Sigmoid colon (tissue), 7 donors: ENCODE data around the gene ARHGAP30. TPM values are rescaled to one million over a fixed set of nuclear protein-coding genes. Genes with fewer than 3 reads are reported as not detected.

ENCODE experiments used
- DNase-seq: peaks from one replicate; pipeline ENCODE4 v3.0.0-alpha.2; 2019
- H3K27ac ChIP-seq, 4 donors: fragments of 200-600 bp; sonication (generic); one replicate each; pipeline ENCODE4 v1.5.1; 2016 to 2019; ENCODE audit warnings: mild to moderate bottlenecking in 1 of 4
- H3K27me3 ChIP-seq, 3 donors: fragments of 200-600 bp; sonication (generic); one replicate each; pipeline ENCODE4 v1.5.1; 2019; ENCODE audit warnings: mild to moderate bottlenecking in 1 of 3
- H3K36me3 ChIP-seq, 4 donors: fragments of 200-600 bp; sonication (generic); one replicate each; pipeline ENCODE4 v1.5.1; 2016 to 2019
- H3K4me1 ChIP-seq, 4 donors: fragments of 200-600 bp; sonication (generic); one replicate each; pipeline ENCODE4 v1.5.1; 2017 to 2019
- H3K4me3 ChIP-seq, 4 donors: fragments of 200-600 bp; sonication (generic); one replicate each; pipeline ENCODE4 v1.5.1; 2017 to 2019; ENCODE audit warnings: mild to moderate bottlenecking in 2 of 4, moderate library complexity in 1 of 4
- H3K9me3 ChIP-seq, 4 donors: fragments of 200-600 bp in 3 of 4; sonication (generic) in 3 of 4; one replicate each; pipeline versions ENCODE4 v1.5.1 to v1.6.1; 2013 to 2019
- EP300 ChIP-seq, 4 donors: sonication (generic); formaldehyde crosslinking; IDR thresholded peaks; one replicate each; pipeline ENCODE4 v1.6.1; 2017; ENCODE audit warnings: antibody characterized with exemption in 4 of 4
- POLR2A ChIP-seq, 2 donors: fragments of 450-650 bp; IDR thresholded peaks; one replicate each; pipeline ENCODE4 v1.6.1; 2016; ENCODE audit warnings: antibody characterized with exemption in 2 of 2, mild to moderate bottlenecking in 2 of 2, moderate library complexity in 2 of 2
- POLR2AphosphoS5 ChIP-seq, 4 donors: sonication (generic); formaldehyde crosslinking; IDR thresholded peaks; one replicate each; pipeline ENCODE4 v1.6.1; 2017; ENCODE audit warnings: antibody characterized with exemption in 4 of 4
- WGBS, 2 donors: extraction: QIAGEN DNeasy Blood & Tissue Kit; methylation state at CpG; one replicate each; pipeline ENCODE4 v1.1.7; 2013; 5-methylcytosine and 5-hydroxymethylcytosine counted together
- intact Hi-C: fragments of 100-400 bp; cut with DNase I; formaldehyde crosslinking; loops from one replicate; pipeline ENCODE4 v1.15.1; 2023
- polyA plus RNA-seq, 3 donors: library from polyadenylated mRNA; stranded (reverse); fragments of 200-250 nt; gene quantifications; one replicate each; pipeline ENCODE4 v1.2.3, GENCODE V29; 2013
- total RNA-seq, 4 donors: library from RNA; depleted of rRNA; stranded (reverse); fragments of >200 nt; gene quantifications; one replicate each; pipeline ENCODE4 v1.1.0, GENCODE V29; 2016
- TF ChIP-seq, protein P1 (sequence below), 4 experiments: fragments of 450-650 bp in 3 of 4; fragments of 200-600 bp in 1 of 4; IDR thresholded peaks; one replicate each; pipeline ENCODE4 v1.5.1; 2016 to 2019; ENCODE audit warnings: antibody characterized with exemption in 4 of 4, mild to moderate bottlenecking in 3 of 4, moderate library complexity in 2 of 4
- donor health status: healthy with polysubstance abuse.
- donor health status: Bipolar disorder and iron deficiency.
- donor health status: healthy.

Gene ARHGAP30
- total and polyA plus RNA-seq, 7 donors: 4.4 to 37.8 (median 6.1) TPM

DNA sequence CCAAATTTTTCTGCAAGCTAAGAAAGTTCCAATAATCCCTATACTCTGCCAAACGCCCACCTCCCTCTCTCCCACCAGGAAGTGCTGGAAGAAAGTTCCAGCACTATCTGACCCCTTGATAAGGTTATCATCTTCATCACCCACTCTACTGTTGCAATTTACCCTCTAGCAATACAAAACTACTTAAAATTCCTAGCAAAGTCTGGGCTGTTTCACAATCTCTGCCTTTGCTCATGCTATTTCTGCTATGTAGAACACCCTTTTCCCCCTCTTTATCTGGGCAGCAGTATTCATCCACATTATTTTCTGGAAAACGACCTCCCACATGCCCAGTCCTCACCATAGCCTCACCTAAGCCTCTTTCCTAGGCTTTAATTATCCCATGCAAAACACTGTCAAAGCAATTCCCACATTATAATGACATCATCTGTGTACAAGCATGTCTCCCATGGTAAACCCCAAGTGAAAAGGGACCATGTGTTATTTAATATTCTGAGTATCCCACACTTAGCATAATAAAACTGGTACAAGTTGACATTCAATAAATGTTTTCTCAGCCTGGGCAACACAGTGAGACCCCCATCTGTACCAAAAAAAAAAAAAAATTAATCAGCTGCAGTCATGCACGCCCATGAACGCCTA is 60.7 kb downstream of the ARHGAP30 start:
- Histone ChIP-seq H3K4me1 (no peaks in the 10 kb centered on the region), H3K9me3 (no peaks in the 10 kb centered on the region), H3K36me3 (no peaks in the 10 kb centered on the region), H3K4me3 (no peak overlapping the region), H3K27ac (no peak overlapping the region), H3K27me3 (no peaks in the 10 kb centered on the region)
- WGBS, 2 donors: 77 to 79% methylated on average over 4 of the region's 4 CpGs
- DNase-seq: no peak
- intact Hi-C loops: no loop called here
- TF ChIP-seq, protein P1, sequence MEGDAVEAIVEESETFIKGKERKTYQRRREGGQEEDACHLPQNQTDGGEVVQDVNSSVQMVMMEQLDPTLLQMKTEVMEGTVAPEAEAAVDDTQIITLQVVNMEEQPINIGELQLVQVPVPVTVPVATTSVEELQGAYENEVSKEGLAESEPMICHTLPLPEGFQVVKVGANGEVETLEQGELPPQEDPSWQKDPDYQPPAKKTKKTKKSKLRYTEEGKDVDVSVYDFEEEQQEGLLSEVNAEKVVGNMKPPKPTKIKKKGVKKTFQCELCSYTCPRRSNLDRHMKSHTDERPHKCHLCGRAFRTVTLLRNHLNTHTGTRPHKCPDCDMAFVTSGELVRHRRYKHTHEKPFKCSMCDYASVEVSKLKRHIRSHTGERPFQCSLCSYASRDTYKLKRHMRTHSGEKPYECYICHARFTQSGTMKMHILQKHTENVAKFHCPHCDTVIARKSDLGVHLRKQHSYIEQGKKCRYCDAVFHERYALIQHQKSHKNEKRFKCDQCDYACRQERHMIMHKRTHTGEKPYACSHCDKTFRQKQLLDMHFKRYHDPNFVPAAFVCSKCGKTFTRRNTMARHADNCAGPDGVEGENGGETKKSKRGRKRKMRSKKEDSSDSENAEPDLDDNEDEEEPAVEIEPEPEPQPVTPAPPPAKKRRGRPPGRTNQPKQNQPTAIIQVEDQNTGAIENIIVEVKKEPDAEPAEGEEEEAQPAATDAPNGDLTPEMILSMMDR (IDR thresholded peaks at IDR 0.05): no peak
- TF ChIP-seq POLR2A (IDR thresholded peaks at IDR 0.05) (no peak), EP300 (IDR thresholded peaks at IDR 0.05) (no peak), POLR2AphosphoS5 (IDR thresholded peaks at IDR 0.05) (no peak)

DNA sequence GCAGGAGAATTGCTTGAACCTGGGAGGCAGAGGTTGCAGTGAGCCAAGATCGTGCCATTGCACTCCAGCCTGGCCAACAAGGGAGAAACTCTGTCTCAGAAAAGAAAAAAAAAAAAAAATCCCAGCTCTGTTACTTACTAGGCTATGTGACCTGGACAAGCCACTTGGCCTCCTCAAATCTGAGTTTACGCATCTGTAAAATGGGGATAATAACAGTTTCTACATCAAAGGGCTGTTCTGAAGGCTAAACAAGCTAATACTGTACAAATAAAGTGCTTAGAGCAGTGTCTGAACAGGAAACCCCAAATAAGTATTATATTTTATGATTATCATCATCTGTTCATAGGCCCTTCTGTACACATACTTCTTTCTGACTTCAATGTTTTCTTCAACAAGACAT is 62.3 kb downstream of the ARHGAP30 start:
- intact Hi-C loops: no loop called here
- no peaks in the 10 kb centered on the region for H3K36me3 ChIP-seq
- no peak for DNase-seq
- H3K27ac ChIP-seq: no peak overlapping the region
- H3K9me3 ChIP-seq: no peaks in the 10 kb centered on the region
- H3K4me1 ChIP-seq: no peaks in the 10 kb centered on the region
- H3K4me3 ChIP-seq: no peak overlapping the region
- TF ChIP-seq POLR2A (IDR thresholded peaks at IDR 0.05) (no peak), POLR2AphosphoS5 (IDR thresholded peaks at IDR 0.05) (no peak), EP300 (IDR thresholded peaks at IDR 0.05) (no peak)
- TF ChIP-seq, protein P1 (IDR thresholded peaks at IDR 0.05): no peak
- WGBS, 2 donors: 97 to 100% methylated on average over 2 of the region's 2 CpGs
- no peaks in the 10 kb centered on the region for H3K27me3 ChIP-seq

GRCh38 chr1:161006563-161006962 is 63.1 kb downstream of the ARHGAP30 start:
- Histone ChIP-seq H3K36me3 (no peaks in the 10 kb centered on the region), H3K9me3 (no peaks in the 10 kb centered on the region), H3K27me3 (no peaks in the 10 kb centered on the region), H3K27ac (no peak overlapping the region), H3K4me1 (no peaks in the 10 kb centered on the region), H3K4me3 (no peak overlapping the region)
- DNase-seq: no peak
- TF ChIP-seq, protein P1 (IDR thresholded peaks at IDR 0.05): no peak
- TF ChIP-seq POLR2AphosphoS5 (IDR thresholded peaks at IDR 0.05) (no peak), POLR2A (IDR thresholded peaks at IDR 0.05) (no peak), EP300 (IDR thresholded peaks at IDR 0.05) (no peak)
- WGBS, 2 donors: 91 to 97% methylated on average over 8 of the region's 8 CpGs
- intact Hi-C loops: no loop called here

DNA sequence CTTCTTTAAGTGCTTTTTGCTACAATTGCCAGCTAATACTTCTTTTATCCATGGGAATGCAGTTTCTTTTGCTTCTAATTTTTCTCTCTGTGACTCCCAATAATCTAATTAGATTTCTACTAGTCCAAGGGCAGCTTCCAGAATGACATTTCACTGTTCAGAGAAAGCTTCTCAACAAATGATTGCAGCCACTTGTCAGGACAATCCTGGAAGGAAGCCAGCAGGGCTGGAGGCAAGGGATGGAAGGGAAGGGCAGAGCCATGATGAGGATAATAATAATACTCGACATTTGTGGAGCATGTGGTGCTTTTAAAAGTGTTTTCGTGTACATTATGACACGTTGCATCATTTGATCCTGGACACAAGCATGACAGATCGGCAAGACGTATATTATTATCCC is 68.2 kb downstream of the ARHGAP30 start:
- DNase-seq: no peak
- Histone ChIP-seq H3K36me3 (peaks cover 0 to 10% (median 0%) of the 10 kb centered on the region in 4 donors), H3K4me3 (no peak overlapping the region), H3K4me1 (no peaks in the 10 kb centered on the region), H3K9me3 (no peaks in the 10 kb centered on the region), H3K27ac (no peak overlapping the region), H3K27me3 (no peaks in the 10 kb centered on the region)
- WGBS, 2 donors: 64 to 68% methylated on average over 5 of the region's 5 CpGs
- intact Hi-C loops: no loop called here
- TF ChIP-seq POLR2AphosphoS5 (IDR thresholded peaks at IDR 0.05) (no peak), POLR2A (IDR thresholded peaks at IDR 0.05) (no peak), EP300 (IDR thresholded peaks at IDR 0.05) (no peak)
- TF ChIP-seq, protein P1 (IDR thresholded peaks at IDR 0.05): no peak
